NCI-H1092 (cell line): Measurements from ENCODE around the gene SLMAP.

ENCODE experiments used
- DNase-seq: peaks from one replicate; lab custom pipeline; 2025; lab: John Stamatoyannopoulos, UW

The SLMAP gene

GRCh38 chr3:57943525-57944495, 187.7 kb downstream of the SLMAP start:
- DNase-seq: no peak

- DNase-seq: no peak
Observed at GRCh38 chr3:57946970-57947381, 190.9 kb downstream of the SLMAP start.

- DNase-seq: no peak
Observed at GRCh38 chr3:57948080-57948671, 192.1 kb downstream of the SLMAP start.

GRCh38 chr3:57948781-57949242, 192.7 kb downstream of the SLMAP start:
- DNase-seq: no peak

- no peak for DNase-seq
Observed at GRCh38 chr3:57949344-57949743, 193.2 kb downstream of the SLMAP start.

- no peak for DNase-seq
Observed at GRCh38 chr3:57949785-57950615, 193.9 kb downstream of the SLMAP start.

- no peak for DNase-seq
Observed at GRCh38 chr3:57951066-57951882, 195.2 kb downstream of the SLMAP start.

GRCh38 chr3:57952208-57952631, 196.1 kb downstream of the SLMAP start:
- no peak for DNase-seq

- no peak for DNase-seq
Observed at GRCh38 chr3:57952651-57953050, 196.5 kb downstream of the SLMAP start.

GRCh38 chr3:57953576-57953975, 197.5 kb downstream of the SLMAP start:
- no peak for DNase-seq

- no peak for DNase-seq
Observed at GRCh38 chr3:57956119-57956832, 200.2 kb downstream of the SLMAP start.

- DNase-seq: no peak
Observed at GRCh38 chr3:57956833-57957174, 200.7 kb downstream of the SLMAP start.

- no peak for DNase-seq
Observed at GRCh38 chr3:57957824-57958223, 201.7 kb downstream of the SLMAP start.

GRCh38 chr3:57958642-57959422, 202.7 kb downstream of the SLMAP start:
- no peak for DNase-seq

GRCh38 chr3:57959423-57960173, 203.5 kb downstream of the SLMAP start:
- DNase-seq: no peak

- DNase-seq: no peak
Observed at GRCh38 chr3:57960174-57960505, 204.0 kb downstream of the SLMAP start.

GRCh38 chr3:57961177-57961827, 205.2 kb downstream of the SLMAP start:
- no peak for DNase-seq

GRCh38 chr3:57961828-57962447, 205.8 kb downstream of the SLMAP start:
- DNase-seq: no peak
